Duodenal mucosa (tissue), 2 donors: ENCODE results near the gene MARCKS.

ENCODE experiments used
- H3K27ac ChIP-seq: one replicate; pipeline ENCODE4 v1.7.0; 2013; ENCODE audit warnings: low read depth, low read length
- H3K27me3 ChIP-seq, 2 donors: one replicate each; pipeline ENCODE4 v1.7.0; 2013; ENCODE audit warnings: low read length in 2 of 2, control low read depth in 1 of 2; ENCODE audit not compliant: insufficient read depth in 2 of 2, control insufficient read depth in 1 of 2
- H3K36me3 ChIP-seq, 2 donors: one replicate each; pipeline ENCODE4 v1.7.0; 2013; ENCODE audit warnings: low read length in 2 of 2, control low read depth in 1 of 2; ENCODE audit not compliant: insufficient read depth in 2 of 2, control insufficient read depth in 1 of 2
- H3K4me1 ChIP-seq, 2 donors: one replicate each; pipeline ENCODE4 v1.7.0; 2013; ENCODE audit warnings: low read length in 2 of 2, control low read depth in 1 of 2; ENCODE audit not compliant: insufficient read depth in 2 of 2, control insufficient read depth in 1 of 2
- H3K4me3 ChIP-seq, 2 donors: one replicate each; pipeline ENCODE4 v1.7.0; 2013; ENCODE audit warnings: low read length in 2 of 2, low read depth in 1 of 2
- H3K9ac ChIP-seq, 2 donors: one replicate each; pipeline ENCODE4 v1.7.0; 2013; ENCODE audit warnings: low read length in 2 of 2, low read depth in 1 of 2
- H3K9me3 ChIP-seq, 2 donors: one replicate each; pipeline ENCODE4 v1.7.0; 2013; ENCODE audit warnings: low read length in 2 of 2, control low read depth in 1 of 2; ENCODE audit not compliant: control insufficient read depth in 1 of 2

Gene MARCKS

GRCh38 chr6:113859349-113860180 lies 2.4 kb downstream of the MARCKS start:
- Histone ChIP-seq H3K27ac (peak overlapping the region; percentile 85), H3K9me3 (no peaks in the 10 kb centered on the region), H3K9ac (peak overlapping the region; percentile 93 to 98), H3K36me3 (peaks cover 0 to 2% of the 10 kb centered on the region in 2 donors), H3K27me3 (peaks cover 0 to 5% of the 10 kb centered on the region in 2 donors), H3K4me3 (peak overlapping the region; percentile 95 to 97), H3K4me1 (peaks cover 7 to 17% of the 10 kb centered on the region in 2 donors)

DNA sequence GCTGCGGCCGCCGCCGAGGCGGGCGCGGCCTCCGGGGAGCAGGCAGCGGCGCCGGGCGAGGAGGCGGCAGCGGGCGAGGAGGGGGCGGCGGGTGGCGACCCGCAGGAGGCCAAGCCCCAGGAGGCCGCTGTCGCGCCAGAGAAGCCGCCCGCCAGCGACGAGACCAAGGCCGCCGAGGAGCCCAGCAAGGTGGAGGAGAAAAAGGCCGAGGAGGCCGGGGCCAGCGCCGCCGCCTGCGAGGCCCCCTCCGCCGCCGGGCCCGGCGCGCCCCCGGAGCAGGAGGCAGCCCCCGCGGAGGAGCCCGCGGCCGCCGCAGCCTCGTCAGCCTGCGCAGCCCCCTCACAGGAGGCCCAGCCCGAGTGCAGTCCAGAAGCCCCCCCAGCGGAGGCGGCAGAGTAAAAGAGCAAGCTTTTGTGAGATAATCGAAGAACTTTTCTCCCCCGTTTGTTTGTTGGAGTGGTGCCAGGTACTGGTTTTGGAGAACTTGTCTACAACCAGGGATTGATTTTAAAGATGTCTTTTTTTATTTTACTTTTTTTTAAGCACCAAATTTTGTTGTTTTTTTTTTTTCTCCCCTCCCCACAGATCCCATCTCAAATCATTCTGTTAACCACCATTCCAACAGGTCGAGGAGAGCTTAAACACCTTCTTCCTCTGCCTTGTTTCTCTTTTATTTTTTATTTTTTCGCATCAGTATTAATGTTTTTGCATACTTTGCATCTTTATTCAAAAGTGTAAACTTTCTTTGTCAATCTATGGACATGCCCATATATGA lies 3.2 kb downstream of the MARCKS start:
- Histone ChIP-seq H3K4me3 (peak overlapping the region in 1 of 2 donors; percentile 37), H3K27me3 (peaks cover 0 to 5% of the 10 kb centered on the region in 2 donors), H3K4me1 (peaks cover 7 to 16% of the 10 kb centered on the region in 2 donors), H3K36me3 (peaks cover 0 to 2% of the 10 kb centered on the region in 2 donors), H3K27ac (peak overlapping the region; percentile 47), H3K9ac (peak overlapping the region in 1 of 2 donors; percentile 40), H3K9me3 (no peaks in the 10 kb centered on the region)

DNA sequence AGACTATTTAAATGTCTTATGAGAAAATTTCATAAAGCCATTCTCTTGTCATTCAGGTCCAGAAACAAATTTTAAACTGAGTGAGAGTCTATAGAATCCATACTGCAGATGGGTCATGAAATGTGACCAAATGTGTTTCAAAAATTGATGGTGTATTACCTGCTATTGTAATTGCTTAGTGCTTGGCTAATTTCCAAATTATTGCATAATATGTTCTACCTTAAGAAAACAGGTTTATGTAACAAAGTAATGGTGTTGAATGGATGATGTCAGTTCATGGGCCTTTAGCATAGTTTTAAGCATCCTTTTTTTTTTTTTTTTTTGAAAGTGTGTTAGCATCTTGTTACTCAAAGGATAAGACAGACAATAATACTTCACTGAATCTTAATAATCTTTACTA lies 5.0 kb downstream of the MARCKS start:
- Histone ChIP-seq H3K36me3 (peaks cover 0 to 2% of the 10 kb centered on the region in 2 donors), H3K9ac (no peak overlapping the region), H3K4me3 (no peak overlapping the region), H3K27ac (no peak overlapping the region), H3K4me1 (peaks cover 4 to 7% of the 10 kb centered on the region in 2 donors), H3K27me3 (no peaks in the 10 kb centered on the region), H3K9me3 (no peaks in the 10 kb centered on the region)

GRCh38 chr6:113870917-113871316 lies 13.8 kb downstream of the MARCKS start:
- Histone ChIP-seq H3K4me1 (peaks cover 0 to 4% of the 10 kb centered on the region in 2 donors), H3K36me3 (peaks cover 0 to 2% of the 10 kb centered on the region in 2 donors), H3K27ac (no peak overlapping the region), H3K4me3 (no peak overlapping the region), H3K27me3 (no peaks in the 10 kb centered on the region), H3K9me3 (no peaks in the 10 kb centered on the region), H3K9ac (no peak overlapping the region)

DNA sequence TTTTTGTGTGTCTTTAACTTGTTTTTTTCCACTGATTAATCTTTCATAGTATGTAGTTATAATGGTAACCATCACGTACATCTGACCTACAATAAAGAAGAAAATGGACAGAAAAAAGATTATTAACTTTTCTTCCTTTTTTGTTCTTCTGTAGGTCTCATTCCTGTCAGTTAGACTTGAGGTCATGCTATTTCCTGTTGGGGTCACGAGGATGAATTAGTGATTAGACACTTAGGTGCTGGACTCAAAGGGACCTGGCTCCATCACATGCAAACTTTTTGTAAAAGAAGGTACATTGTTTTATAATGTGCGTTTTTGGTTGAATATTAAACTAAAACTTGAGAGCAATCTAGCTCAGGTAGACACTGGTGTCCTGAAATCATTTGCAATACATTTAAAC lies 14.8 kb downstream of the MARCKS start:
- Histone ChIP-seq H3K27me3 (no peaks in the 10 kb centered on the region), H3K9ac (no peak overlapping the region), H3K4me3 (peak overlapping the region in 1 of 2 donors; percentile 30), H3K4me1 (peaks cover 0 to 4% of the 10 kb centered on the region in 2 donors), H3K9me3 (no peaks in the 10 kb centered on the region), H3K36me3 (peaks cover 0 to 2% of the 10 kb centered on the region in 2 donors), H3K27ac (no peak overlapping the region)

GRCh38 chr6:113873043-113873667 lies 16.0 kb downstream of the MARCKS start:
- Histone ChIP-seq H3K9me3 (no peaks in the 10 kb centered on the region), H3K9ac (peak overlapping the region; percentile 40 to 68), H3K27ac (peak overlapping the region; percentile 65), H3K4me3 (peak overlapping the region; percentile 76 to 91), H3K27me3 (no peaks in the 10 kb centered on the region), H3K36me3 (peaks cover 0 to 2% of the 10 kb centered on the region in 2 donors), H3K4me1 (peaks cover 0 to 4% of the 10 kb centered on the region in 2 donors)

- Histone ChIP-seq H3K27ac (no peak overlapping the region), H3K9ac (no peak overlapping the region), H3K4me3 (no peak overlapping the region), H3K27me3 (no peaks in the 10 kb centered on the region), H3K9me3 (no peaks in the 10 kb centered on the region), H3K4me1 (peaks cover 0 to 4% of the 10 kb centered on the region in 2 donors), H3K36me3 (no peaks in the 10 kb centered on the region)
These were observed 18.3 kb downstream of the MARCKS start for GRCh38 chr6:113875470-113875869.

DNA sequence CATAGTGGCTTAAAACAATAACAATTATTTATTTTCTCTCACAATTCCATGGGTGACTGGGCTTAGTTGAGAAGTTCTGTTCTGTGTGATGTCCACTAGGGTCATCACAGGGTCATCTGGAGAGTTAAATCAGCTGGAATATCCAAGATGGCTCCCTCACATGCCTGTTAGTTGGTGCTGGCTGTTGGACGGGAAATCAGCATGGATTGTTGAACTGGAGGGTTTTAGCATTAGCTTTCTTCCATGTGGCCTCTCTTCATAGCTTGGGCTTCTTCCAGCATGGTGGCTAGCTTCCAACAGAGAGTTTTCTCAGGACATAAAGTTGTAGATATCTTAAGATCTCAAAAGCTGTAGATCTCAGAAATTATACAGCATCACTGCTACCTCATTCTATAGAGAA lies 19.6 kb downstream of the MARCKS start:
- no peaks in the 10 kb centered on the region for H3K27me3 ChIP-seq
- H3K9ac ChIP-seq: no peak overlapping the region
- H3K36me3 ChIP-seq: no peaks in the 10 kb centered on the region
- H3K4me3 ChIP-seq: no peak overlapping the region
- H3K9me3 ChIP-seq: no peaks in the 10 kb centered on the region
- H3K4me1 ChIP-seq: peaks cover 0 to 4% of the 10 kb centered on the region in 2 donors
- no peak overlapping the region for H3K27ac ChIP-seq

DNA sequence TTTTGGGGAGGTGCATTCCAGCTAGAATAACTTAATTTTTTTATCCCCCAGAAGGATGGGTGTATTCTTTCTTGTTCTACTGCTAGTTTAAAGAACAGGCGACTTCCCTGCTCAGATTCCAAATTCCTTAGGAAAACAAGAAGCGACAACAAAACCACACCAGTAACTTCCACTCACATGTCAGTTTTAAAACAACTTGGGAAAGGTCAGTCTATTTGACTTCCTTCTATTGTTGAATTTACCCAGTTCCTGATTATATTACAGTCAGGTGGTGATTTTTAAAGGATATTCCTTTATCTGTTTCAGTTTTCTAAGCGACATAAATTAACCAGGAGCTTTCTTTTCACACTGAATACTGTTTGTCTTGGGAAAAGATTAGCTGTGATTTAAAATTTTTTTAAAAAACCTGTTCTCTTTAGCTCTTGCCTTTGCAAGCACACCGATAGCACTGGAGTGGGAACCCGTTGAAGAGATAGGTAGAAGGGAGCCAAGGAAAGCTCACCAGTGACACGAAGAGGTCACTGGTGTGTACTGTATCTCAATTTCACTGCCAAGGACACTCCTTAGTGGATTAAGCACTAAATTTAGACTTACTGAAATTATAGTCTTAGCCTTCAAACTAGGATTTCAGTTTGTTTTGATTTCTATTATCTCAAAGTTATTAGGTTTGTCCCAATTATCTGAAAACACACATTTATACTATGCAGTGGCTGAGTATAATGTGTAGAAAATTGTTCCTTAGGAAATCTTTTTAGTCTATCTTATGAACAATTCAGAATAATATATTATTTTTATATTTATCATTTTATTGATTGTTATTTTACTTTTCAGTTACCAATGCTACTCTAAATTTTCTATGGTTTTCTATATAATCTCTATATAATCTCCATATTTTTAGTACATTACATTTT lies 22.3 kb downstream of the MARCKS start:
- H3K4me3 ChIP-seq: peak overlapping the region in 1 of 2 donors; percentile 8
- H3K9me3 ChIP-seq: no peaks in the 10 kb centered on the region
- no peaks in the 10 kb centered on the region for H3K36me3 ChIP-seq
- H3K4me1 ChIP-seq: peaks cover 0 to 4% of the 10 kb centered on the region in 2 donors
- no peak overlapping the region for H3K9ac ChIP-seq
- no peak overlapping the region for H3K27ac ChIP-seq
- H3K27me3 ChIP-seq: no peaks in the 10 kb centered on the region
